T47D (cell line): ENCODE results near the gene CTNNBIP1.

Source experiments
- DNase-seq, 2 experiments: peaks; one replicate each; pipeline versions ENCODE4 v3.0.0 to v3.0.0-alpha.2; 2011 to 2012; ENCODE audit warnings: low read depth in 1 of 2, low spot score in 1 of 2
- JUND ChIP-seq: IDR thresholded peaks from 2 replicates; pipeline ENCODE4 v1.6.1; 2012; ENCODE audit warnings: low read depth
- in situ Hi-C: cut with HindIII; loops from 2 replicates; pipeline ENCODE4 v1.10.0; 2016; ENCODE audit warnings: low sequenced_read_pairs, low pct_unique_long_range_greater_than_20kb

The CTNNBIP1 gene

DNA sequence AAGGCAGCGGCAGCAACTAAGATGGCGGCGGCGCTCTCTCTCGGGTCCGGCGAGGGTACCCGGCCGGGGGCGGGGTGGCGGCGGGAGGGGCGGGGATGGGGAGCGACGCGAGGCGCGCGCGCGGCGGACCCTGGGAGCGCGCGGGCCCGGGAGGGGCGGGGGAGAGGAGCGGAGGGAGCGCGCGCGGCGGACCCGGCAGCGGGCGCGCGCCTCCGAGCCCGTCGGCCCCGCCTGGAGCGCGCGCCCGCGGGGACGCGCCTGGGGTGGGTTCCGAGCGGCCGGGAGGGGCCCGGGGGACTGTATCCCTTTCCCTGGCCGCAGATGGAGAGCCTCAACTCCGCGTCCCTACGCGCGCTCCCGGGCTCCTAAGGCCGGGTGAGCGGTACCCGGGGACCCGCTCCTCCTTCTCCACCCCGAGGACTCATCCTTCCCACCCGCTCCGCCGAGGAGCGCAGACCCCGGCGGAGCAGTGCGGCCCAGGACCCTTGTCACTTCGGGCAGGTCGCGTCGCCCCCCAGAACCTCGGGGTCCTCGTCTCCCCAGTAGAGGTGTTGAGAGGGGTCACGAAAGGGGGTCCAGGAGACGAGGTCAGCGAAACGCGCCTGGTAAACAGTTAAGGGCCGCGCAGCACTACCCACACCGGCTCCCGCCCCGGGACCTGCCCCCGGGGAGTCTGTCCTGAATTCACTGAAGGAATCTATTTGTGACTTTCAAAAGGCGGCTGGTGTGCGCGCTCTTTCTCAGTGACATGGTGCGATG, 85.9 kb downstream of the CTNNBIP1 start, which contains the start of gene CLSTN1:
CLSTN1 (minus strand) TSS at position 23 of the 759 bp plus-strand sequence. CDS start 232 bp downstream, outside the sequence.
- DNase-seq: peak; percentile 69 to 90
- in situ Hi-C loops: no loop called here
- TF ChIP-seq JUND: no peak

DNA sequence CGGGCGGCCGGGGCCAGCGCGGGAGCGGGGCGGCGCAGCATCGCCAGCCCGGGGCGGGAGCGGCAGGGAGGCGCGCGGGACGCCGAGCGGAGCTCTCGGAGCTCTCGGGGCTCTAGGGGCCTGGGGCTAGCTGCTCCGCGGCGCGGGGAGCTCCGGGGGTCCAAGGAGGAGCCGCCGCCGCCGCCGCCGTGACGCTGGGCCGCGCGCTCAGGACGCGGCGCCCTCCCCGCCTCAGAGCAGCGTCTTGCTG, 86.5 kb downstream of the CTNNBIP1 start:
- no peak for TF ChIP-seq JUND
- in situ Hi-C loops: no loop called here
- no peak for DNase-seq

GRCh38 chr1:9822897-9823692, 87.0 kb downstream of the CTNNBIP1 start:
- in situ Hi-C loops: no loop called here

GRCh38 chr1:9822490-9822889, 87.6 kb downstream of the CTNNBIP1 start:
- no peak for TF ChIP-seq JUND
- DNase-seq: no peak
- in situ Hi-C loops: no loop called here

More at GRCh38 chr1:9822897-9823692, 87.0 kb downstream of the CTNNBIP1 start:
- no peak for TF ChIP-seq JUND
- no peak for DNase-seq

- TF ChIP-seq JUND: no peak
- in situ Hi-C loops: no loop called here
- no peak for DNase-seq
Observed at GRCh38 chr1:9821710-9822109, 88.4 kb downstream of the CTNNBIP1 start.

GRCh38 chr1:9820521-9820920, 89.5 kb downstream of the CTNNBIP1 start:
- no peak for DNase-seq
- no peak for TF ChIP-seq JUND
- in situ Hi-C loops: no loop called here

- no peak for TF ChIP-seq JUND
- no peak for DNase-seq
Observed at GRCh38 chr1:9817734-9818133, 92.3 kb downstream of the CTNNBIP1 start.

GRCh38 chr1:9816199-9816598, 93.9 kb downstream of the CTNNBIP1 start:
- in situ Hi-C loops: no loop called here
- no peak for DNase-seq
- no peak for TF ChIP-seq JUND

More at GRCh38 chr1:9817734-9818133, 92.3 kb downstream of the CTNNBIP1 start:
- in situ Hi-C loops: no loop called here

DNA sequence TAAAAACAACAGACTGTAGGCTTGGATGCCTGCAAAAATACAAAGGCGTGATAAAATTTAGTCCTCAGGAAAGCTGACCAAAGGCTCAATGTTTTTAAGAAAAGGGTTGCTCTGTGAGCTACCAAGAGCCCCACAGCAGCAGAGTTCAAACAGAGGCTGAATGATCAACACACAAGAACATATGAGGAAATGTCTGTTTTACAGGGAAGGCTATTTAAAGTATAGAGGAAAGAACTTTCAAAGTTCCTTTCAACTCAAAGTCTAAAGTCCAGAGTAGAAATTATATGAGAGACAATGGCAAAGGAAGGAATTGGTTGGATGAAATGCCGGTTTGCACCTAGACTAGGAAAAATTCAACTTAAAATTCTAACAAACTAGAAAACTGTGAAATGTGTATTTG, 94.9 kb downstream of the CTNNBIP1 start:
- TF ChIP-seq JUND: no peak
- no peak for DNase-seq
- in situ Hi-C loops: no loop called here

GRCh38 chr1:9814619-9815018, 95.5 kb downstream of the CTNNBIP1 start:
- no peak for DNase-seq
- TF ChIP-seq JUND: no peak
- in situ Hi-C loops: no loop called here

DNA sequence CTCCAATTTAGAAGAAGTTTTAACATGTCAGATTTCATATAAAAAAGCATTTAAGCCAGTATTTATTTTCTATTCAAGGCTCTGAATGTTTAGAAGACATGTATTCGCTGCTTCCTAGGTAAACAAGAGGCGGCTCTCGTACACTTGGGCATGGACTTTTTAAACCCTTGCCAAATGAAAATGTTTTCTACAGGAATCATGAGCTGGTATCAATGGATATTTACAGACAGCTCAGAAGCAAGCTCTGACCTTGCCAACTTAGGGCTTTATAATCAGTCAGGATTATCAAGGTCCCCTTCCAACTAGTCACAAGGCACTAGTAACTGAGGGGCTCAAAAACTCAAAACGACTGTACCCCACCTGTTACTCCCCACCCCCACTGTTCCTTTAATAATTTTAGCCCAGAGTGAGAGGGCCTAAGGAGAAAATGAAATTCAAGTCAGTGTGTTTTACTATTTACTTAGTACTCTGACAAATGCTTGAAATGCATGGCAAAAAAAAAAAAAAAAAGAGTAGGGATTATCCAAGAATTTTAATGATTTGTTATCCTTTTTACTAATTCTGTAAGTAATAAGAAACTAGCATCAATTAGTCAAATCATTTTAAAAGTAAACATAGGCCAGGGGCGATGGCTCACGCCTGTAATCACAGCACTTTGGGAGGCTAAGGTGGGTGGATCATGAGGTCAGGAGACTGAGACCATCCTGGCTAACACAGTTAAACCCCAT, 98.7 kb downstream of the CTNNBIP1 start:
- in situ Hi-C loops: no loop called here
- TF ChIP-seq JUND: no peak
- no peak for DNase-seq

- in situ Hi-C loops: no loop called here
- no peak for DNase-seq
- TF ChIP-seq JUND: no peak
Observed at GRCh38 chr1:9809100-9809510, 101.0 kb downstream of the CTNNBIP1 start.

- no peak for TF ChIP-seq JUND
- in situ Hi-C loops: no loop called here
- DNase-seq: no peak
Observed at GRCh38 chr1:9808459-9808858, 101.6 kb downstream of the CTNNBIP1 start.
